ENCODE results near the gene PREB.
A peak's percentile ranks its signal among the peaks of the same experiment; 100 is the strongest.

Gene PREB

GRCh38 chr2:27094353-27094984 lies 40.0 kb downstream of the PREB start:
- no peak for DNase-seq

GRCh38 chr2:27093430-27094352 lies 40.7 kb downstream of the PREB start:
- DNase-seq = no peak

- no peak for DNase-seq
These were observed 41.6 kb downstream of the PREB start for GRCh38 chr2:27092696-27093429.

GRCh38 chr2:27091746-27092695 lies 42.4 kb downstream of the PREB start:
- no peak for DNase-seq

- no peak for DNase-seq
These were observed 45.1 kb downstream of the PREB start for GRCh38 chr2:27089111-27089954.

GRCh38 chr2:27088634-27089033 lies 45.8 kb downstream of the PREB start:
- DNase-seq = no peak

- no peak for DNase-seq
These were observed 46.5 kb downstream of the PREB start for GRCh38 chr2:27087823-27088410.

- DNase-seq = peak; percentile 31
These were observed 47.5 kb downstream of the PREB start, which contains the start of gene KHK for GRCh38 chr2:27086724-27087593. Gene KHK (plus strand): TSS chr2:27086772. CDS start chr2:27087260, 488 bp downstream.

GRCh38 chr2:27086090-27086723 lies 48.2 kb downstream of the PREB start:
- peak; percentile 88 for DNase-seq

GRCh38 chr2:27085673-27086089 lies 48.8 kb downstream of the PREB start:
- DNase-seq = no peak

- no peak for DNase-seq
These were observed 49.3 kb downstream of the PREB start for GRCh38 chr2:27085062-27085672.

GRCh38 chr2:27084297-27085061 lies 50.0 kb downstream of the PREB start:
- no peak for DNase-seq

GRCh38 chr2:27083410-27084296 lies 50.8 kb downstream of the PREB start:
- DNase-seq = no peak

GRCh38 chr2:27082773-27083409 lies 51.5 kb downstream of the PREB start:
- no peak for DNase-seq

GRCh38 chr2:27081984-27082772 lies 52.3 kb downstream of the PREB start:
- DNase-seq = no peak
